ENCODE data around the gene DYNC2I2.
A peak's percentile ranks its signal among the peaks of the same experiment; 100 is the strongest.
"Not testable (repeated sequence)": the region's sequence is repeated elsewhere in the genome, so short reads cannot be mapped to it uniquely, and the experiment has no call there.

The DYNC2I2 gene

DNA sequence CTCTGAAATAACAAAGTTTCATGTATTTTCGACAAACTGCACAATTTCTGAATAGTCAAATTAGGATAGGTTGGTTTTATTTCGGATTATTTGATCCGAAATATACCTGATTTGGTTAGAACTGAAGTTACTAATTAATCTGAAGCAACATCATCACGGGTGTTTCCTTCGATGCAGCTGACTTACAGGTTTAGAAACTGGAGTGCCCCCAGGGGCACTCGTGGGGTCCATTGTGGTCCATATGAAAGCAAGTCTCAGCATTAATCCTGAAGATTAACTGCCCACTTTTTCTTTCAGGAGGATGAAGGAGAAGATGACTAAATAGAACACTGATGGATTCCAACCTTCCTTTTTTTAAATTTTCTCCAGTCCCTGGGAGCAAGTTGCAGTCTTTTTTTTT lies 37.7 kb upstream of the DYNC2I2 start:
- no peak for TF ChIP-seq JUND (IDR thresholded peaks at IDR 0.05; ENCODE audit: low read depth)
- in situ Hi-C loops (cut with HindIII; ENCODE audit: low pct_unique_long_range_greater_than_20kb, low sequenced_read_pairs): no loop called here

DNA sequence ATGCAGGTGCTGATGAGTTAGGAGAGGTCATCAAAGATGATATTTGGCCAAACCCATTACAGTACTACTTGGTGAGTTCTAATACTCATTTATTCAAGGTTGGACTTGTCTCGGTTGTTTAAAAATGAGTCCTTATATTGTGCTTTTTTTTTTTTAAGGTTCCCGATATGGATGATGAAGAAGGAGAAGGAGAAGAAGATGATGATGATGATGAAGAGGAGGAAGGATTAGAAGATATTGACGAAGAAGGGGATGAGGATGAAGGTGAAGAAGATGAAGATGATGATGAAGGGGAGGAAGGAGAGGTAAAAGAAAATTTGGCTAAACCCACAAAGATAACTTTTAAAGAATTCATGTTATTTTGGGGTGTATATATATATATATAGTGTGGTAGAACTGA lies 37.1 kb upstream of the DYNC2I2 start:
- in situ Hi-C loops (cut with HindIII; ENCODE audit: low pct_unique_long_range_greater_than_20kb, low sequenced_read_pairs); DNase-seq (ENCODE audit: low read depth in 1 of 2, low spot score in 1 of 2): not testable (repeated sequence)

More for the DNA sequence above, 37.7 kb upstream of the DYNC2I2 start:
- no peak for DNase-seq (ENCODE audit: low read depth in 1 of 2, low spot score in 1 of 2)

DNA sequence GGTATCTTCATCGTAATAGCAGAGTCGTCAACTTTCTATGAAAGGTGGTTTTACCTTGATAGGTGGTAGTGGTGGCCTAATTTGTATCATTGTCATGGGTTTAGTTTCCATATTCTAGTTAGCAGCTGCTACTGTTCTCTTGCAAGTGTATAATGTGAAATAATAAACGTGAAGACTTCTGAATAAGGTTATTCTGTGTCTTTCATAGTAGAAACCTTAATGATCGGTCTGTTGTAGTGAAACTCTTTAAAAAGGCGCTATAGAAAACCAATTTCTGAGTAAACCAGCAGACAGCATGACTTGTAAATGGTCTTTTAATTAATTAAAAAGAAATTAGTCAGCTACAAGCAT lies 34.0 kb upstream of the DYNC2I2 start:
- in situ Hi-C loops (cut with HindIII; ENCODE audit: low pct_unique_long_range_greater_than_20kb, low sequenced_read_pairs): no loop called here
- DNase-seq (ENCODE audit: low read depth in 1 of 2, low spot score in 1 of 2): no peak
- no peak for TF ChIP-seq JUND (IDR thresholded peaks at IDR 0.05; ENCODE audit: low read depth)

DNA sequence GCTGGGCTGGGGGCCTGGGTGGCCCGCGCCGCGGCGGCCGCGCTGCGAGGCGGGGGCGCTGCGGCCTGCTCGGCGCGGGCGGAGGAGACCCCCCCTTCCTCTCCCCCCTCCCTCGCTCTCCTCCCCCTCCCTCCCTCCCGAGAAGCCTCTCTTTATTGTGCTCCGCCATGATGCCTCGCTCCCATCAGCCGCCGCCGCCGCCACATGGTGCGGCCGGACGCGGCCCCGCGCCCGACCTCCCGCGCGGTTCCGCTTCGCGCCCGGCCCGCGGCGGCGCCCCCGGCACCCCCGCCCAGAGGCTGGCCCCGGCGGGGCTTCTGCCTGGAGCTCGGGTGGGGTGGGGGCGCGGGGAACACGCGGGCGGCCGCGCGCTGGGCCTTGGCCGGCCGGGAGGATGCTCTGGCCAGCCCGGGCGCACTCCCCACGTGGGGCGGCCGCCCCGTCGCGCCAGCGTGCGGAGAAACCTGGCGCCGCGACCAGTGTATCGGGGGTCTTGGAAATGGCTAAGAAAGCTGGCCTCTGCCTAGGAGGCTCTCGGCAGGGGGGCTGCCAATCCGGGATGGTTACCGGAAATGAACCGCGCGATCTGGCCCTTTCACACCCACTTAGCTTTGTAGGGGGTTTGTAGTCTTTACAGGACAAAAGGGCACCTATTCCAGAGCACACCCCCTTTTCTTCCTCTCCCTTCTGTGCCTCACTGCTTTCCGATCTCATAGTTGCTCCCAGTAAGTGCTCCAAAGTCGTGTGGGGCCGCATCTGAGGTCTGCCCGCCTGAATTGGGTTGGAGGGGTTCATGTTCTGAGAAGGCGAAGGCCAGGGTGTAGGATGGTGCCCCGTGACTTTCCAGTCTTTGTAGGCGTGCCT lies 33.4 kb upstream of the DYNC2I2 start:
- no peak for TF ChIP-seq JUND (IDR thresholded peaks at IDR 0.05; ENCODE audit: low read depth)
- peak; percentile 75 for DNase-seq (ENCODE audit: low read depth in 1 of 2, low spot score in 1 of 2)
- in situ Hi-C loops (cut with HindIII; ENCODE audit: low pct_unique_long_range_greater_than_20kb, low sequenced_read_pairs): no loop called here

DNA sequence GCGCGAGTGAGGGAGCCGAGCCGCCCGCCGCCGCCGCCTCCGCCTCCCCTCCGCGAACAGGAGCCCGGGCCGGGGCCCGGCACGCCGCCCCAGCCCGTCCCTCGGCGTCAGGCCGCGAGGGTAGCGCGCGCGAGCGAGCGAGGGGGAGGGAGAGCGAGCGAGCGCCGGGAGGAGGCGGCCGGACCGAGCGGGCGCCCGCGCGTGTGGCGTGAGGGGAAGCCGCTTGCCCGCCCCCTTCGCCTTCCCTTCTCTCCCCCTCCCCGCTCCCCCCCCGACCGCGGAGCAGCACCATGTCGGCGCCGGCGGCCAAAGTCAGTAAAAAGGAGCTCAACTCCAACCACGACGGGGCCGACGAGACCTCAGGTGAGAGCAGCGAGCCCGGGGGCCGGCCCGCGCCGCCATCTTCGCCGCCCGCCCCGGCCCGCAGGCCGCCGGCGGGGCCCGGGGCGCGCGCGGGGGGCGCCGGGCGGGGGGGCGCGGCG lies 32.7 kb upstream of the DYNC2I2 start:
- DNase-seq (ENCODE audit: low read depth in 1 of 2, low spot score in 1 of 2): peak in 1 of 2 experiments; percentile 63
- no peak for TF ChIP-seq JUND (IDR thresholded peaks at IDR 0.05; ENCODE audit: low read depth)
- in situ Hi-C loops (cut with HindIII; ENCODE audit: low pct_unique_long_range_greater_than_20kb, low sequenced_read_pairs): no loop called here

DNA sequence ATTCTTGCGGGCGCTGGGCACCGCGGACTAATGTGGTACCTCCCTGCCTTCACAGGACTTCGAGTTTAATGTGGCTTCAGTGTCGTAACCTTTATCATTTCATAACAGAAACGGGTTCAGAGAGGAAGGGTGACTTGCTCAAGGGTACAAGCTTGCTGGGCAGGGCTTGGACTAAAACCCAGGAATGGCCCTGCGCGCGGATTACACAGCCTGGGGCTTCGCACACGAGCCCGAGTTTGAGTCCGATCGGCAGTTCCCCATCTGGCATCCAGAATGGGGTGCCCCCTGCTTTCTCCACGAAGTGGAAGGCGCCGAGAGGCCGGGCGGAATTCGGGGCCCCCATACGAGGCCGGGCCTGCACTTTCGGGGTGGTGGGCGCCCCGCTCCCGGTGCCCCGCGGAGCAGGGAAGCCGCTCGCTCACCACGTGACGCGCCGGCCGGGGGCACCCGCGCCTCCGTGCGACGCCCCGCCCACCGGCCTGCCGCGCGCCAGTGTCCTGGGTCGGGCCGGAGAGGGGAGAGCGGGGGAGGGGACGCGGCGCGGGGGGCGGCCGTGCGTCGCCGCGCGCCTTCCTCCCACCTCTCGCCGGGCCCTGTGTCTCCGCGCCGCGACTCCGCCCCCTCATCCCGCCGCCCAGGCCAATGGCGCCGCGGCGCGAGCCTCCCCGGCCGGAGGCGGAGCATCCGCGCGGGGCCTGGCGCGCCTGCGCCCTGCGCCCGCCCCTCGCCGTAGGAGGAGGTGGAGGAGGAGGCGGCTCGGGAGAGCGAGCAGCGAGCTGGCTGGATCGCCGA lies 32.0 kb upstream of the DYNC2I2 start, which contains the start of gene SET:
TSS of gene SET (plus strand) at position 722 of the 792 bp plus-strand sequence. CDS start 361 bp downstream, outside the sequence.
- peak; percentile 98 to 100 for DNase-seq (ENCODE audit: low read depth in 1 of 2, low spot score in 1 of 2)
- TF ChIP-seq JUND (IDR thresholded peaks at IDR 0.05; ENCODE audit: low read depth): no peak
- in situ Hi-C loops (cut with HindIII; ENCODE audit: low pct_unique_long_range_greater_than_20kb, low sequenced_read_pairs): no loop called here

DNA sequence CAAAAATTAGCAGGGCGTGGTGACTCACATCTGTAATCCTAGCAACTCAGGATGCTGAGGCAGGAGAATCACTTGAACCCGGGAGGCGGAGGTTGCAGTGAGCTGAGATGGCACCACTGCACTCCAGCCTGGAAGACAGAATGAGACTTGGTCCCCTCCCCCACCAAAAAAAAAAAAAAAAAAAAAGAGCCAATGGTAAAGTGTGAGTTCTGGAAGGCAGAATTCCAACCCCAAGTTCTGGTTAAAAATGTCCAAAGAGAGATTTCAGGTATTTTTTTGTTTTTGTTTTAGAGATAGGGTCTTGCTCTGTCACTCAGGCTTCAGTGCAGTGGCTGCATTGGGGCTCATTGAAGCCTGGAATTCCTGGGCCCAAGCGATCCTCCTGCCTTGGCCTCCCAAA lies 30.8 kb upstream of the DYNC2I2 start:
- no peak for DNase-seq (ENCODE audit: low read depth in 1 of 2, low spot score in 1 of 2)
- in situ Hi-C loops (cut with HindIII; ENCODE audit: low pct_unique_long_range_greater_than_20kb, low sequenced_read_pairs): no loop called here
- no peak for TF ChIP-seq JUND (IDR thresholded peaks at IDR 0.05; ENCODE audit: low read depth)

DNA sequence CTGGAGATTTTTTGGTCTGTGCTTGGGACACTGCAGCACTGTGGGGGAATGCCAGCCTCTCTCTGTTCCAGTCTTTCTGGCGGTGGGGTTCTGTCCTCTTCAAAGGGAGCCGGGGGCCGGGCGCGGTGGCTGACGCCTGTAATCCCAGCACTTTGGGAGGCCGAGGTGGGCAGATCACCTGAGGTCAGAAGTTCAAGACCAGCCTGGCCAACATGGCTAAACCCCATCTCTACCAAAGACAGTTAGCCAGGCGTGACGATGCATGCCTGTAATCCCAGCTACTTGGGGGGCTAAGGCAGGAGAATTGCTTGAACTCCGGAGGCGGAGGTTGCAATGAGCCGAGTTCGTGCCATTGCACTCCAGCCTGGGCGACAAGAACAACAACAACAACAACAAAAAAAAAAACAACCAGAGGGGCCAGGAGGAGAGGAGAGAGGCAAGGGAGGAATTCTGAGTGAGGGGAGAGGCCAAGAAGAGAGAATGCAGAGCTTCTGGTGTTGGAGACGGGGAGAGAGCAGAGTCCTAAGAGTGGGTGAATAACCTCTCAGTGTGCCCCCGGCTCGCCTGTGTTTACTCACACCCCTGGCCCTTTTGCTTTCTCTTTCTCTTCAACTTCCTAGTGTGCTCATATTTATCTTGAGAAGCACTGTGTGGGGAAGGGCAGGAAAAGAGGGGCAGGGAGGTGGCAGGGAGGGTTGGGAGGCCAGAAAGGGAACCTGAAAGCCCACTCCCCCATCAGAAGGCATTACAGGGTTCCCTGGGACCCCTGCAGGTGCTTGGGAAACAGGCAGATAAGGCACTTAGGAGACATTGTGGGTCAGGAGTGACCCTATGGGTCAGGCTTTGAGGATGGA lies 29.2 kb upstream of the DYNC2I2 start:
- in situ Hi-C loops (cut with HindIII; ENCODE audit: low pct_unique_long_range_greater_than_20kb, low sequenced_read_pairs): no loop called here
- no peak for TF ChIP-seq JUND (IDR thresholded peaks at IDR 0.05; ENCODE audit: low read depth)
- DNase-seq (ENCODE audit: low read depth in 1 of 2, low spot score in 1 of 2): no peak

DNA sequence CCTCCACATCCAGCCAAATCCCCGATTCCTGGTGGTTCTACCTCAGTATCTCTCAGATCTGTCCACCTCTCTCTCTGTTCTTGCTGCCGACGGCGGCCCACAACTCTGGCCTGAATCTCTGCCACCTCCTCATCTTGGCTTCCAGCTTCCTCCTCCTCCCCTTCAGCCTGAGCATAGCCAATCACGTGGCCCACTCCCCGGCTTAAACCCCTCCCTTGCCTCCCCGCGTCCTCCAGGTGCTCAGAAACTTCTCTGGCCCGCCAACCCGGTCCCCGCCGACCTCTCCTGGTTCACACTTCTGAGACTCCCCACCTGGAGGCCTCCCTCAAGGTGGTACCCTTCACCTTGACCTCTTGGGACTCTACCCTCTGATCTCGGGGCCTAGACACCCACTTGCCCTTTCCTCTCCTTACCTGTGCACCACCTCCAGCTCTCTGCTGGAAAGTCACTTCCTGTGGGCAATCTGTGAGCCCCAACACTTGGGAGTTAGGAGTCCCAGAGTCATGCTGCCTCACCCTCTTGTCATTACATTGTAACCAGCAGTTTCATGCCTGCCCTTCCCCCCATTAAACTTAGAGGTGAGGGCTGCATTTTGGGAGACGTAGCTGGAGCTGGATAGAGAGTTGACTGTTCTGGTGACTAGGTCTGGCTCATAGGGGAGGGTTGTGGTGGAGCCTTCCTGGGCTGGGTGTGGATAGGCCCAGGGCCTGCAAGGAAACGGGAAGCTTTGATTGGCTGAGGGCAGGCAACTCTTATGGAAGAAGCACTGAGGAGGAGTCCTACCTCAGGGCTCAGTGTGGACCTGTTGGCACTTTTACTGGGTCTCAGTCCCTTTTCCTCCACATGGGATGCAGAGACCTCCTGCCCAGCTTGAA lies 27.9 kb upstream of the DYNC2I2 start:
- in situ Hi-C loops (cut with HindIII; ENCODE audit: low pct_unique_long_range_greater_than_20kb, low sequenced_read_pairs): no loop called here
- no peak for TF ChIP-seq JUND (IDR thresholded peaks at IDR 0.05; ENCODE audit: low read depth)
- DNase-seq (ENCODE audit: low read depth in 1 of 2, low spot score in 1 of 2): peak; percentile 95 to 97

DNA sequence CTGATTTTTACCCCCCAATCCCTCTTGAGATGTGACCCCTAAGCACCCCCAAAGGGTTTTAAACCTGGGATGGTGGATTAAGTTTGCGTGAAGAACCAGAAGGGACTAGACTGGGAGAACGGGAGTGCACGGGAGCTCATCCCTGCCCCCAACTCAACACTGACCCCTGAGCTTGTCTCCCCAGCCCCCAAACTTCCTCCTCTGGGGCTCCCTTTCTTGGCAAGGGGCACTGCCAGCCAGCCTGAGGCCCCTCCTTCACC lies 27.3 kb upstream of the DYNC2I2 start:
- in situ Hi-C loops (cut with HindIII; ENCODE audit: low pct_unique_long_range_greater_than_20kb, low sequenced_read_pairs): no loop called here
- no peak for DNase-seq (ENCODE audit: low read depth in 1 of 2, low spot score in 1 of 2)
- no peak for TF ChIP-seq JUND (IDR thresholded peaks at IDR 0.05; ENCODE audit: low read depth)

DNA sequence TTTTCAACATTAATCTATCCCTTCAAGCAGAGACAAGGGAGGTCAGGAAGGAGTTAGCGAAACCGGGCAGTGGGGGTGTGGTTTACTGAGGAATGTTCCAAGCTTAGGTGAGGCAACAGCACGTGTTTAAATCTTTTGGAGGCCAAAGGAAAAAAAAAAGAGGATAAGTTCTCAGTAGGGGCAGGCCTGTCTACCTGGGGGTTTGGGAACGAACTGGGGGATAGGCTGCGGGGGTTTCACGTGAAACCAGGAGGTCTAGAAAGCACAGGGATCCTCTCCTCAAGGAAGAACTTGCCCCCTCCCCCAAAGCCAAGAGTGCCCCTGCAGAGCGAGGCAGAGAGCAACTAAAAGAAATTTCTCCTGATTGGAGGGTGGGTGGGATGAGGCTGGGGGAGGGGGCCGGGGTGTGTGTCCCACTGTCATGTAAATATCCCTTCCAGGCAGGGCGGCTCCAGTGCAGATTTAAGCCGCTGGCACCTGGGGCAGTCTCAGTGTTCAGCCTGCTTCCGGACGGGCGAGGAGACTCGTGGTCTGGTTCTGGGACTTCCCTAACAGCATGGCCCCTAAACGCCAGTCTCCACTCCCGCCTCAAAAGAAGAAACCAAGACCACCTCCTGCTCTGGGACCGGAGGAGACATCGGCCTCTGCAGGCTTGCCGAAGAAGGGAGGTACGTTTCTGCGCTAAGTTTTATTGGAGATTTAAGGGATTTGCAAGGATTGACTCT lies 26.9 kb upstream of the DYNC2I2 start:
- DNase-seq (ENCODE audit: low read depth in 1 of 2, low spot score in 1 of 2): peak in 1 of 2 experiments; percentile 67
- TF ChIP-seq JUND (IDR thresholded peaks at IDR 0.05; ENCODE audit: low read depth): no peak
- in situ Hi-C loops (cut with HindIII; ENCODE audit: low pct_unique_long_range_greater_than_20kb, low sequenced_read_pairs): no loop called here

All from T47D (cell line).